ENCODE measurements around the gene ELAVL1.
A peak's percentile ranks its signal among the peaks of the same experiment; 100 is the strongest.

ELAVL1 gene

DNA sequence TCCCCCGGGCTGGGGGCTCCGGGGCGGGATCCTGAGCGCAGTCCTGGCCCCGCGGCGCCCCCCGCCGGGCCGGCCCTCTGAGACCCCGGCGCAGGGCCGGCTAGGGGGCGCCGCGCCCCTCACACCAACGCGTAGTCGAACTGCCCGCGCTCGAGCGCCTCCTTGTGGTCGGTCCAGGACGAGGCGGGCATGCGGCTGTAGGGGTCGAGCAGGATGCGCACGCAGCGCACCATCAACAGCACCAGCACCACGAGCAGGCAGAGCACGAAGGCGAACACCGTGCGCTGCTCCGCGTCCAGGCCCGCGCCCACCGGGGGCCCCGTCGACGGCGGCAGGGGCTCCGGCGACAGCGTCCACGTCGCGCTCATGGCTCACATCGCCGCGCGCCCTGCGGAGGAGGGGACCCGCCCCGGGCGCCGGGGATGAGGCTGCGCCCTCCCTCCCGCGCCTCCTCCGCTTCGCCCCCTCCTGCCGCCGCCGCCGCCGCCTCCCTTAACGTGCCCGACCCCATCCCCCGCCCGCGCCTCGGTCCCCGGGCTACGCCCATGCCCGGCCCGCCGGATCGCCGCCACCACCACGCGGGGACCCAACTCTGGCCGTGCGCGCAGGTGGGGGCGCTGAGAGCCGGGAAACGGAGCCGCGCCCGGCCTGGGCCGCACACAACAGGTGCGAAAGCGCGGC lies 80.1 kb downstream of the ELAVL1 start:
- no peak overlapping the region for H3K27ac ChIP-seq (ENCODE audit: low read length)

DNA sequence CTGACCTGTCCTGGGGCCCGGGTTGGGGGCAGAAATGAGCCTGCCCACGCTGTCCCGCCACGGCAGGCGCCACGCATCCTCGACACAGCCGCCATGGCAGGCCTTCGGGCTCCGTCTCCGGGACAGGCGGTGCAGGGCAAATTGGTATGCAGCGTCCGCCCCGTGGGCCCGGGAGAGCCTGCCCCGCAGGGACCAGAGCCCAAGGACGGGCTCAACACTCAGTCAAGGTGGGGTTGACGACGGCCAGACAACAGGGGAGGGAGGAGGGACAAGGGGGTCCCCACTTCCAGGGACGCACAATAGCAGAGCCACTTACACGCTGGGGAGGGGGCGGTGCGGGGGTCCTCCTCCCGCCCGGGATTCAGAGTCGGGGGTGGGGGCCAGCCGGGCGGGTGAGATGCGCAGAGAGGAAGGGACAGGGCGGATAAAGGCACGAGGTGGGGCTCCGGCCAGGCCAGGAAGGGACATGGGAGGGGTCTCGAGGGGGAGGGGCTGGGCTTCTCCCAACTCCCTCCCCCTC lies 80.7 kb downstream of the ELAVL1 start:
- no peaks in the 10 kb centered on the region for H3K4me1 ChIP-seq (ENCODE audit: low read length)
- H3K9ac ChIP-seq (ENCODE audit: low read length) = no peak overlapping the region
- H3F3A ChIP-seq (ENCODE audit: insufficient read depth, low read length) = peaks cover 13% of the 10 kb centered on the region

More for the DNA sequence above, 80.1 kb downstream of the ELAVL1 start:
- peak overlapping the region; percentile 63 for H3K4me2 ChIP-seq (ENCODE audit: low read depth, low read length)
- no peaks in the 10 kb centered on the region for H3K36me3 ChIP-seq (replicated peaks; ENCODE audit: insufficient read depth, low read length)
- H3K9me3 ChIP-seq (replicated peaks; ENCODE audit: insufficient read depth, low read length) = no peaks in the 10 kb centered on the region
- no peaks in the 10 kb centered on the region for H3K79me2 ChIP-seq (ENCODE audit: low read length)
- peaks cover 16% of the 10 kb centered on the region; the same call in 1 of the 2 replicates for H4K20me1 ChIP-seq (ENCODE audit: insufficient read depth, low read length)
- H3F3A ChIP-seq (ENCODE audit: insufficient read depth, low read length) = peaks cover 10% of the 10 kb centered on the region
- peak; percentile 81 for DNase-seq
- H3K4me3 ChIP-seq (ENCODE audit: low read length) = peak overlapping the region; percentile 23
- H3K9ac ChIP-seq (ENCODE audit: low read length) = no peak overlapping the region
- no peak overlapping the region for H2AFZ ChIP-seq (ENCODE audit: low read length)
- H3K4me1 ChIP-seq (ENCODE audit: low read length) = no peaks in the 10 kb centered on the region
- TF ChIP-seq EZH2phosphoT487 (IDR thresholded peaks at IDR 0.05; ENCODE audit: low read length) = no peak
- TF ChIP-seq, protein P1, sequence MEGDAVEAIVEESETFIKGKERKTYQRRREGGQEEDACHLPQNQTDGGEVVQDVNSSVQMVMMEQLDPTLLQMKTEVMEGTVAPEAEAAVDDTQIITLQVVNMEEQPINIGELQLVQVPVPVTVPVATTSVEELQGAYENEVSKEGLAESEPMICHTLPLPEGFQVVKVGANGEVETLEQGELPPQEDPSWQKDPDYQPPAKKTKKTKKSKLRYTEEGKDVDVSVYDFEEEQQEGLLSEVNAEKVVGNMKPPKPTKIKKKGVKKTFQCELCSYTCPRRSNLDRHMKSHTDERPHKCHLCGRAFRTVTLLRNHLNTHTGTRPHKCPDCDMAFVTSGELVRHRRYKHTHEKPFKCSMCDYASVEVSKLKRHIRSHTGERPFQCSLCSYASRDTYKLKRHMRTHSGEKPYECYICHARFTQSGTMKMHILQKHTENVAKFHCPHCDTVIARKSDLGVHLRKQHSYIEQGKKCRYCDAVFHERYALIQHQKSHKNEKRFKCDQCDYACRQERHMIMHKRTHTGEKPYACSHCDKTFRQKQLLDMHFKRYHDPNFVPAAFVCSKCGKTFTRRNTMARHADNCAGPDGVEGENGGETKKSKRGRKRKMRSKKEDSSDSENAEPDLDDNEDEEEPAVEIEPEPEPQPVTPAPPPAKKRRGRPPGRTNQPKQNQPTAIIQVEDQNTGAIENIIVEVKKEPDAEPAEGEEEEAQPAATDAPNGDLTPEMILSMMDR (IDR thresholded peaks at IDR 0.05; ENCODE audit: low read length) = peak; percentile 88
- H3K27me3 ChIP-seq (replicated peaks; ENCODE audit: insufficient read depth, low read length) = no peaks in the 10 kb centered on the region
- H3K9me2 ChIP-seq (replicated peaks; ENCODE audit: insufficient read depth, low read length) = no peaks in the 10 kb centered on the region

DNA sequence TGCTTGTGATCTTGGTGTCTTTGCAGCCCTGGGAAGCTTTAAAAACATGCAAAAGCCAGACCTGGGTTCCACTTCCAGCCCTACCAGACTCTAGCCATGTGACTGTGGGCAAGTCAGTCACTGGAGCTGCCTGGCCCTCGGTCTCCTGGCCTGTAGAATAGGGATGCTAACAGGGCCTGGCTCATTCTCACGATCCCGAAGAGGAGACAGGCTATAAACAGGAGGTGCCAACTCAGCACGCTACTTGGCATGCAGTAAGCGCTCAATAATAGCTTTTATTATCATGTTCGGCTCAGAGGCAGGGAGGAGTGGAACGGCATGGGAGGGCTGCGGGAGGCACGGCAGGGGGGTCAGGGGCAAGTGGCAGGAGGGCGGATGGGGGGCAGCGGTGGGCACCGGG lies 81.2 kb downstream of the ELAVL1 start:
- Histone ChIP-seq H3K9ac (ENCODE audit: low read length) (no peak overlapping the region), H2AFZ (ENCODE audit: low read length) (no peak overlapping the region), H3K79me2 (ENCODE audit: low read length) (no peaks in the 10 kb centered on the region), H3K27me3 (replicated peaks; ENCODE audit: insufficient read depth, low read length) (no peaks in the 10 kb centered on the region), H3K9me2 (replicated peaks; ENCODE audit: insufficient read depth, low read length) (no peaks in the 10 kb centered on the region), H3K27ac (ENCODE audit: low read length) (no peak overlapping the region), H3K9me3 (replicated peaks; ENCODE audit: insufficient read depth, low read length) (no peaks in the 10 kb centered on the region), H3F3A (ENCODE audit: insufficient read depth, low read length) (peaks cover 16% of the 10 kb centered on the region), H3K36me3 (replicated peaks; ENCODE audit: insufficient read depth, low read length) (no peaks in the 10 kb centered on the region), H3K4me3 (ENCODE audit: low read length) (no peak overlapping the region), H4K20me1 (ENCODE audit: insufficient read depth, low read length) (peaks cover 16% of the 10 kb centered on the region; the same call in 1 of the 2 replicates), H3K4me2 (ENCODE audit: low read depth, low read length) (no peak overlapping the region), H3K4me1 (ENCODE audit: low read length) (no peaks in the 10 kb centered on the region)
- TF ChIP-seq EZH2 (optimal IDR thresholded peaks at IDR 0.05; ENCODE audit: low read depth, low read length) (no peak), EZH2phosphoT487 (IDR thresholded peaks at IDR 0.05; ENCODE audit: low read length) (no peak)
- TF ChIP-seq, protein P1 (IDR thresholded peaks at IDR 0.05; ENCODE audit: low read length) = no peak
- DNase-seq = no peak

More for the DNA sequence above, 80.7 kb downstream of the ELAVL1 start:
- Histone ChIP-seq H3K4me2 (ENCODE audit: low read depth, low read length) (peak overlapping the region; percentile 63; the same call in 1 of the 2 replicates), H3K27me3 (replicated peaks; ENCODE audit: insufficient read depth, low read length) (no peaks in the 10 kb centered on the region), H3K27ac (ENCODE audit: low read length) (no peak overlapping the region), H2AFZ (ENCODE audit: low read length) (no peak overlapping the region), H3K4me3 (ENCODE audit: low read length) (no peak overlapping the region), H4K20me1 (ENCODE audit: insufficient read depth, low read length) (peaks cover 16% of the 10 kb centered on the region; the same call in 1 of the 2 replicates), H3K79me2 (ENCODE audit: low read length) (no peaks in the 10 kb centered on the region), H3K9me2 (replicated peaks; ENCODE audit: insufficient read depth, low read length) (no peaks in the 10 kb centered on the region), H3K9me3 (replicated peaks; ENCODE audit: insufficient read depth, low read length) (no peaks in the 10 kb centered on the region), H3K36me3 (replicated peaks; ENCODE audit: insufficient read depth, low read length) (no peaks in the 10 kb centered on the region)
- no peak for TF ChIP-seq EZH2phosphoT487 (IDR thresholded peaks at IDR 0.05; ENCODE audit: low read length)
- TF ChIP-seq, protein P1 (IDR thresholded peaks at IDR 0.05; ENCODE audit: low read length) = no peak
- TF ChIP-seq EZH2 (optimal IDR thresholded peaks at IDR 0.05; ENCODE audit: low read depth, low read length) = no peak
- no peak for DNase-seq

All from MM.1S (cell line).